D721Med (cell line): Measurements from ENCODE around the gene MEFV.

Experiments
- DNase-seq: peaks from one replicate; pipeline ENCODE4 v3.0.0; 2011; ENCODE audit warnings: low spot score; ENCODE audit not compliant: insufficient read length
- FAIRE-seq: peaks from 2 replicates; lab custom pipeline; 2011; peaks lifted over from hg19 to GRCh38; lab: Jason Lieb, UNC
- CTCF ChIP-seq: IDR thresholded peaks from 2 replicates; pipeline ENCODE4 v1.5.1; 2012; ENCODE audit warnings: mild to moderate bottlenecking, control low read depth; ENCODE audit not compliant: insufficient read depth; ENCODE audit errors: missing control alignments

The MEFV gene

DNA sequence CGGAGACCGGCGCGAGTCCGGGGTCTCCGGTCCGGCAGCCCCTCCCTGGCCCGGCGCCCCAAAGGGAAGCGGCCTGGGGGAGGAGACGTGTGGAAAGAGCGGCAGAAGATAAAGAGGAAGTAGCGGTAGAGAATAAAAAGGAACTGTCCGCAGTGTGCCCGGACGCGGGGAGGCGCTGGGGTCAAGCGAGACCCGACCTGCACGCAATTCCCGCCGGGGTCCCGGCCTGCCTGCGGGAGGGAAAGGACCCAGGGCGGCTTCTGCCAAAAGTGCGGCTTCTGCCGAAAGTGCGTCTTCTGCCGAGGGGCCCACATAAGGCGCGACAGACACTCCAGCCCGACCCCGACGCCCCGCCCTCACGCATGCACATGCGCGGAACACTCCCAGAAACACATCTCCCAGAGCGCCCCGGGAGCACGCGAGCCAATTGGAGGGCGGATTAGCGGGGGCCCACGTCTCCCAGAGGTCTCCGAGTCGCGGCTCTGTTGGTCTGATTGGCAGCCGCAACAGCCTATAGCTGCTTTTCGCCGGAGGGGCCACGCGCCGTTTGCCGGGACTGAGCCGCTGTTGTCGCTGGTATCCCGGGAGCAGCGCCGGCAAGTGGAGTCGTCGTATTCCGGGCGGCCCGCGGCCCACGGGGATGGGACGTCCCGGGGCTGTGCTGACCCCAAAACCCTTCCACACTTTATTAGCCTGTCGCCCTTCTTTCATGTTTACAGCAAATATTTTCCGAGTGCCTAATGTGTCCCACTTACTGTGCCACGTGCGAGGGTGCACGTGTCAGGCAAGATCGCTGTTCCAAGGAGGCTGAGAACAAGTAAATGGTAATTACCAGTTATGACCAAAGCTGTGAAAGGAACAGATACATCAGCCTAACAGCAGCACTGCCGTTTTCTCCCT lies 8.0 kb upstream of the MEFV start:
- no peak for FAIRE-seq

DNA sequence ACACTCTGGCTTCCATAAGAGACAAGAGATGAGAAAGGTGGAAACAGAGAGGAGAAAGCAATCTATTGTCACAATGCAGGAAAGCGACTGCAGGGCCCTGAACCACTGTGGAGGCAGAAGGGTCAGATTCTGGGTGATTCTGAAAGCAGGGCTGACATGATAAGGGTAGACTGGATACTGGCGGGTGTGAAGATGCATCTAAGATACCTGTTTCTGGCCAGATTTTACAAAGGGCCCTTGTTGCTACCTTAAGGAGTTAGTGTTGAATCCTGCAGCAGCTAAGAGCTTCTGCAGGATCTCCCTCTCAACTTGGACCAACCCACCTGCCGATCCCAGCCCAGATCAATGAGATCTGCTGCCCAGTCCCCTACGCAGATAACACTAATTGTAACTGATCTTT lies 6.1 kb upstream of the MEFV start:
- DNase-seq = no peak
- no peak for TF ChIP-seq CTCF
- FAIRE-seq = no peak

More for the DNA sequence above, 8.0 kb upstream of the MEFV start:
- TF ChIP-seq CTCF = no peak
- DNase-seq = peak; percentile 95

GRCh38 chr16:3259836-3260235 lies 3.4 kb upstream of the MEFV start:
- no peak for DNase-seq
- no peak for FAIRE-seq
- no peak for TF ChIP-seq CTCF

- FAIRE-seq = no peak
- DNase-seq = no peak
- TF ChIP-seq CTCF = no peak
These were observed 533 bp upstream of the MEFV start for GRCh38 chr16:3256866-3257465.

DNA sequence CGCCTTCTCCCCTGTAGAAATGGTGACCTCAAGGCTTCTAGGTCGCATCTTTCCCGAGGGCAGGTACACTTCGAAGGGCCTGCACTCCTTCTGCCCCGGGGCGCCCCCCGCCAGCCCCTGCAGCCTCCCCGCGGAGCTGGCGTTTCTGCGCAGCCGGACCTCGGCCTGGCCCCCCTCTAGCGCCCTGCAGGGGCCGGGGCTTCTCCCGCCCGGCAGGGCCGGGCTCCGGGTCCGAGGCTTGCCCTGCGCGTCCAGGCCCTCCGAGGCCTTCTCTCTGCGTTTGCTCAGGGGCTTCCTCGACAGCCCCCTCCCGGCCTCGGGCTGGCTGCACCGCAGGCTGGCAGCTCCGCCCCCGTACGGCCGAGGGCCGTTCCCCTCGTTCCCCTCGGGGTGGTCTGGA lies 2.1 kb downstream of the MEFV start:
- no peak for TF ChIP-seq CTCF
- DNase-seq (no peak), FAIRE-seq (no peak)

GRCh38 chr16:3252967-3253366 lies 3.5 kb downstream of the MEFV start:
- DNase-seq = no peak

More at GRCh38 chr16:3252967-3253366, 3.5 kb downstream of the MEFV start:
- no peak for FAIRE-seq
- TF ChIP-seq CTCF = no peak
